ENCODE measurements around the gene GLDN.

The GLDN gene

GRCh38 chr15:51377038-51377786 lies 35.8 kb downstream of the GLDN start:
- Mint-ChIP-seq H3K27me3 (peaks cover 7 to 9% of the 10 kb centered on the region in 2 donors), H3K36me3 (no peaks in the 10 kb centered on the region), H3K4me3 (no peak overlapping the region), H3K4me1 (peaks cover 7 to 24% of the 10 kb centered on the region in 2 donors), H3K9me3 (no peaks in the 10 kb centered on the region), H3K27ac (no peak overlapping the region)
- no peak for DNase-seq
- no peak for ATAC-seq (replicated peaks)

- Mint-ChIP-seq H3K4me3 (no peak overlapping the region), H3K27ac (no peak overlapping the region), H3K4me1 (peaks cover 9 to 24% of the 10 kb centered on the region in 2 donors), H3K27me3 (peaks cover 12 to 17% of the 10 kb centered on the region in 2 donors), H3K36me3 (no peaks in the 10 kb centered on the region), H3K9me3 (no peaks in the 10 kb centered on the region)
- DNase-seq, result no peak
- ATAC-seq (replicated peaks), result no peak
Observed at GRCh38 chr15:51378406-51378805, 37.0 kb downstream of the GLDN start.

GRCh38 chr15:51379390-51379789 lies 37.9 kb downstream of the GLDN start:
- DNase-seq (no peak), ATAC-seq (replicated peaks) (no peak)
- no peak overlapping the region for H3K4me3 Mint-ChIP-seq
- peaks cover 9 to 14% of the 10 kb centered on the region in 2 donors for H3K4me1 Mint-ChIP-seq
- no peaks in the 10 kb centered on the region for H3K36me3 Mint-ChIP-seq
- peaks cover 15 to 21% of the 10 kb centered on the region in 2 donors for H3K27me3 Mint-ChIP-seq
- H3K27ac Mint-ChIP-seq, result no peak overlapping the region
- H3K9me3 Mint-ChIP-seq, result no peaks in the 10 kb centered on the region

DNA sequence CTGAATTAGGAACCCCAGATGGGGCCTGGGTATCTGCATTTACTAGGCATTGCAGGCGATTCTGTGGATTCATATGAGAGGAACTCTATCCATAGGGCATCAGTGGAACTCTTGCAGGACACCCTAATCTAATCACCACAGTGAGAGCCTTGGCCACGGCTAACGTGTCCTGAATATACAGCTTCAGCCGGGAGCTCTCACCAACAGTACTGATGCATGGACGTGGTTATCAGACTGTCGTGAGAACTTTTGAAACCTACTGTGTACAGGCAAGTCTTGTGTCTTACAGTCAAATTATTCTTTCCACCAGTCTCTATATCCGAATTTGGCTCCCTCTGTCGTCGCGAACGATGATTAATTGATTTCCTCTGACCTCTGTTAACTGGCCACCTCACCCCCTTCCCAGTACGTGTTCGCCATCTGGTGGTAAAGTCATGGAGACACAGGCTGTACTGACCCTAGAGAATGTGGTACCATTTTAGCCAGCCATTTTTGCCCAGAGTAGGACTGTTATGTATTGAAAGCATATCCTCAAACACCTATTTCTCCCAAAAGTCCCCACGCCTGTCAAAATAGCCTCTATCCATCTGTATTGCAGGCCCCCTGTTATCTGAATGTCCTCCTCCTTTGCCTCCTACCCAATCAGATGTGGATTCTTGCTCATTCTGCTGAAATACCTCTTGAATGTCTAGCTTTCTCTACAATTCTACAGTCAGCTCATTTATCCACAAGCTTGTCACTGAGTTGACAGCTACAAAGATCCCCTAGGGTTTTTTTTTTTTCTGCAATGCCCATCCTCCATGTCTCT lies 39.7 kb downstream of the GLDN start:
- no peaks in the 10 kb centered on the region for H3K36me3 Mint-ChIP-seq
- no peaks in the 10 kb centered on the region for H3K9me3 Mint-ChIP-seq
- ATAC-seq (replicated peaks) (peak; percentile 95 to 96), DNase-seq (peak; percentile 57)
- H3K4me3 Mint-ChIP-seq, result no peak overlapping the region
- peaks cover 12 to 19% of the 10 kb centered on the region in 2 donors for H3K4me1 Mint-ChIP-seq
- no peak overlapping the region for H3K27ac Mint-ChIP-seq
- peaks cover 19 to 22% of the 10 kb centered on the region in 2 donors for H3K27me3 Mint-ChIP-seq

DNA sequence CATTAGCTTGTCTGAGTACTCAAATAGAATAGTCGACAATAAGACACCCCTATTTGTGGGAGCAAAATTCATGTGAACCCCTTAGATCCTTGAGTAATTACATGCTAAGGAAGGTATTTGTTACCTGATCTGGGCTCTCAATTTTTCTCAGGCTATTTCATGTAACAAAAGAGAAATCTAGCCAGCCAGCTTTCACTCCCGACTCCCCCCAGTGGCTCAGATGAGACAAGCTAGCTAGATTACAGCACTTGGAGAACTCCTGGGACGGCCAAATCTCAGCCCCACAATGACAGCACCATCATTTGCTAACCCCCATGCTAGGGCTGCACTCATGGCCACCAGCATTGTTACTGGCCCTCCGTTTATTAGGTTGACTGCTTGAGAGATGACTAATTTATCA lies 41.3 kb downstream of the GLDN start:
- no peaks in the 10 kb centered on the region for H3K36me3 Mint-ChIP-seq
- H3K4me1 Mint-ChIP-seq, result peaks cover 12 to 19% of the 10 kb centered on the region in 2 donors
- no peak for DNase-seq
- peaks cover 19 to 29% of the 10 kb centered on the region in 2 donors for H3K27me3 Mint-ChIP-seq
- no peak overlapping the region for H3K4me3 Mint-ChIP-seq
- H3K9me3 Mint-ChIP-seq, result no peaks in the 10 kb centered on the region
- peak in 1 of 2 donors; percentile 30 for ATAC-seq (replicated peaks)
- H3K27ac Mint-ChIP-seq, result no peak overlapping the region

DNA sequence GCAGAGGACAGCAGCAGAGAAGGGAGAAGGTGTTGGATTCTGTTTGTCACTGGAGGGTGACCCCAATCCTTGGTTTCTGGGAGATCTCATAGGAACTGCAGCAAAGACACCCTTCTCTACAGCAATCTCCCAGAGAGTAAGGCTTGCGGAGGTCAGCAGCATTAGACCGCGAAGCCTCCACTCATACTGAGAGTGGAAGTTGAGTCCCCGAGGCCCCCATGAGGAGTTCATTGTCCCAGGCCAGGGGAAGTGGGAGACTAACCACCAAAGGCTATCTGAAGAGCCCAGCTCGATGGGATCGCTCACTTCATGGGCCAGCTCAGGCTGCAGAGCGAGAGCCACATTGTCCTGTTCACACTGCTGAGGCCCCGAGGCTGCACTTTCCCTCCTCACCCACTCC lies 44.6 kb downstream of the GLDN start:
- no peak overlapping the region for H3K4me3 Mint-ChIP-seq
- H3K27me3 Mint-ChIP-seq, result peaks cover 19 to 29% of the 10 kb centered on the region in 2 donors
- ATAC-seq (replicated peaks) (no peak), DNase-seq (no peak)
- peaks cover 16 to 28% of the 10 kb centered on the region in 2 donors for H3K4me1 Mint-ChIP-seq
- H3K27ac Mint-ChIP-seq, result no peak overlapping the region
- no peaks in the 10 kb centered on the region for H3K9me3 Mint-ChIP-seq
- H3K36me3 Mint-ChIP-seq, result no peaks in the 10 kb centered on the region

- Mint-ChIP-seq H3K4me3 (no peak overlapping the region), H3K36me3 (no peaks in the 10 kb centered on the region), H3K27ac (no peak overlapping the region), H3K4me1 (peaks cover 14 to 23% of the 10 kb centered on the region in 2 donors), H3K9me3 (no peaks in the 10 kb centered on the region), H3K27me3 (peaks cover 19 to 27% of the 10 kb centered on the region in 2 donors)
- ATAC-seq (replicated peaks) (no peak), DNase-seq (no peak)
Observed at GRCh38 chr15:51386486-51386885, 45.0 kb downstream of the GLDN start.

DNA sequence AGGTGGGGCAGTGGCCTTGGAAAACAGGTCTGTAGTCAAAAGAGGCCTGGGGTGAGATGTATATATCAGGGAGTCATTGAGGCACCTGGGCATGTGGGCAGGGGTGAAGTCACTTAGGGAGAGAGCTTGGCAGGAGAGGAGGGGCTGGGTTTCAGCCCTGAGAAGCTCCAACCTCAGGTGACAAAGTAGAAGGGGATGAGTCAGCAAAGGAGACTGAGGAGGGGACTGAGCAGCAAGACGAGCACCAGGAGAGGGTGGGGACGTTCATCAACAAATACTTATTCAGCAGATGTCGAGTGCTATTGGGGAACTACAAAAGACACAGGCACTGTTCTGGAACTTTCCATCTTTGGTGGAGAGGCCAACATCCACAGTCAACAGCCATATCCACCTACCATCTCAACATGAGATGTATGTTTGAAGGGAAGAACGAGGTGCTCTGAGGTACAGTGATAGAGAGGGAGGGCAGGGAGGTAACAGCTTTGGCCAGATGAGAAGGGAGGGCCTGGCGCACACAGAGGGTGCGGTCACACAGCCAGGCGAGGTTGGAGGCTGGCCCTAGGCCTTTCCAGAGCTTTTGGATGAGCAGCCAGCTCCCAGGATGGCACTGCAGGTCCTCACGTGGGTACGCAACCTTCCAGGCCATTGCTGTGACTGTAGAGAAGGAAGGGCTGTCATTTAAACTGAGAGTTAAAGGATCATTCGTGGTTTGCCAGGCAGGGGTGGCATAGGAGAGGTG lies 45.7 kb downstream of the GLDN start:
- Mint-ChIP-seq H3K27ac (no peak overlapping the region), H3K4me3 (no peak overlapping the region), H3K4me1 (peaks cover 9 to 17% of the 10 kb centered on the region in 2 donors), H3K36me3 (no peaks in the 10 kb centered on the region), H3K27me3 (peaks cover 14 to 21% of the 10 kb centered on the region in 2 donors), H3K9me3 (no peaks in the 10 kb centered on the region)
- DNase-seq, result no peak
- ATAC-seq (replicated peaks), result no peak

DNA sequence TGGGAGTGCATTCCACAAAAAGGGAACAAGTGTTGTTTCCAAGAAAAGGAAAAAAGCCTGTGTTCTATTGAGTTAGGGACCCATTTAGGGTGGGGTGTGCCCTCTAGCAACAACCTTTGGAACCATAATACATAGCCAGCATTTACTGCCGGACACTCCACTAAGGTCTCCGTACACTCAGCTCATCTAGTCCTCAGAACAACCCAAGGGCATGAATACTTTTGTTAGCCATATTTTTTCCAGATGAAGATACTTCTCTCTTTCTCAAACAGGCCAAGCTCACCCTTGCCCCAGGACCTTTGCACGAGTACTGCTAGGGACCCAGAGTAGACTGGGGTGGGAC lies 46.2 kb downstream of the GLDN start:
- Mint-ChIP-seq H3K4me3 (no peak overlapping the region), H3K36me3 (no peaks in the 10 kb centered on the region), H3K27ac (no peak overlapping the region), H3K4me1 (peaks cover 9 to 17% of the 10 kb centered on the region in 2 donors), H3K9me3 (no peaks in the 10 kb centered on the region), H3K27me3 (peaks cover 13 to 19% of the 10 kb centered on the region in 2 donors)
- no peak for ATAC-seq (replicated peaks)
- no peak for DNase-seq

DNA sequence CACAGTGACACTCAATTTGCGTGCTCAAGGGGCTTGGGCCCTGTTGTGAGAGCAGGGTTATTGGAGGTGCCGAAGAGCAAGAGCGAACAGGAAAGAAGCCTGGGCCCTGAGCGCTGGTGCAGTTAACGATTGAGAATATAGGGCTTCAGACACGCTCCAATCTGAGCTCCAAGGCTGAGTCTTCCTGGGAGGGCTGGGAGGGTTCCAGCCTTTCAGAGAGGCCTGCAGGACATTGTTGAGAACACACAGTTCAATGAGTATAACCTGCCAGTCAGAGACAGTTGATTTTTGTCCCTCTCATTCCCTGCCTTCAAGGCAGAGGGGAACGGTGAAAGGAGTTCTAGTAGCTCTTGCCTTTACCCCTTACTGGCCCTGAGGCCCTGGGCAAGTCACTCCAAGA lies 47.3 kb downstream of the GLDN start:
- Mint-ChIP-seq H3K36me3 (no peaks in the 10 kb centered on the region), H3K4me3 (no peak overlapping the region), H3K4me1 (peaks cover 8 to 17% of the 10 kb centered on the region in 2 donors), H3K9me3 (no peaks in the 10 kb centered on the region), H3K27me3 (peaks cover 7 to 12% of the 10 kb centered on the region in 2 donors), H3K27ac (no peak overlapping the region)
- ATAC-seq (replicated peaks) (no peak), DNase-seq (no peak)

- peak; percentile 54 for ATAC-seq (replicated peaks)
- Mint-ChIP-seq H3K4me3 (no peak overlapping the region), H3K36me3 (no peaks in the 10 kb centered on the region), H3K9me3 (no peaks in the 10 kb centered on the region), H3K27me3 (peaks cover 4 to 7% of the 10 kb centered on the region in 2 donors), H3K27ac (peak overlapping the region; percentile 53), H3K4me1 (peaks cover 8 to 17% of the 10 kb centered on the region in 2 donors)
- DNase-seq, result no peak
Observed at GRCh38 chr15:51390241-51390965, 48.9 kb downstream of the GLDN start.

DNA sequence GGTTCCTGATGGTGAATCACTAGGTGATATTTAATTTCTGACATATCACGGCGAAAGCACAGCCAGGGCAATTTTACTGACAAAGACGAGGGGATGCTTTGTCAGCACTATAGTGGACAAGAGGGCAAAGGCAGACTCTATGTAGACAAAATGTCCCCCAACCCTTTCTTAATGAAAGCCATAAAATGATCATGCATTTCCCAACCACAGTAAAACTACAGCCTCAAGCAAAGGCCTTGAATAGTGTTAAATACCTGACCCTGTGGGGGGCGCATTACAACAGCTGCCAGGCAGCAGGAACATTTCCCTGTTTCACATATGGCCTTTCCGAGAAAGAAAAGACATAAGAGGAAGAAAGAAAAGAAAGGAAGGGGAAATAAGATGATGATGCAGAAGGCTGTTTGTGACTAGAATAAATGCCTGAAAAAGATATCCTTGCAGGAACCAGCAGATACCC lies 49.5 kb downstream of the GLDN start:
- H3K4me3 Mint-ChIP-seq, result no peak overlapping the region
- no peak overlapping the region for H3K27ac Mint-ChIP-seq
- DNase-seq, result no peak
- no peaks in the 10 kb centered on the region for H3K9me3 Mint-ChIP-seq
- H3K36me3 Mint-ChIP-seq, result no peaks in the 10 kb centered on the region
- ATAC-seq (replicated peaks), result no peak
- H3K4me1 Mint-ChIP-seq, result peaks cover 4 to 12% of the 10 kb centered on the region in 2 donors
- peaks cover 0 to 7% of the 10 kb centered on the region in 2 donors for H3K27me3 Mint-ChIP-seq

- Mint-ChIP-seq H3K4me1 (peaks cover 4 to 8% of the 10 kb centered on the region in 2 donors), H3K36me3 (no peaks in the 10 kb centered on the region), H3K27ac (no peak overlapping the region), H3K4me3 (no peak overlapping the region), H3K27me3 (peaks cover 8 to 14% of the 10 kb centered on the region in 2 donors), H3K9me3 (no peaks in the 10 kb centered on the region)
- ATAC-seq (replicated peaks) (no peak), DNase-seq (no peak)
Observed at GRCh38 chr15:51396921-51397320, 55.5 kb downstream of the GLDN start.

GRCh38 chr15:51398626-51399025 lies 57.2 kb downstream of the GLDN start:
- no peak for DNase-seq
- H3K4me3 Mint-ChIP-seq, result no peak overlapping the region
- peaks cover 5 to 13% of the 10 kb centered on the region in 2 donors for H3K4me1 Mint-ChIP-seq
- H3K27ac Mint-ChIP-seq, result no peak overlapping the region
- H3K27me3 Mint-ChIP-seq, result peaks cover 18 to 24% of the 10 kb centered on the region in 2 donors
- no peaks in the 10 kb centered on the region for H3K9me3 Mint-ChIP-seq
- no peaks in the 10 kb centered on the region for H3K36me3 Mint-ChIP-seq
- ATAC-seq (replicated peaks), result no peak

Measured in stimulated activated naive B cell treated with anti-CD40 and anti-IgM and Interleukin-4, amounts not matched to agents 10 μg/mL and 1 μg/mL and 100 μg/mL, for 72 hours (primary cell).